Caki2 (cell line): ENCODE results near the gene SNORC. TPM values are rescaled to one million over a fixed set of nuclear protein-coding genes. Genes with fewer than 3 reads are reported as not detected.

Experiments used
- DNase-seq: peaks from one replicate; pipeline ENCODE4 v3.0.0-alpha.2; 2015; ENCODE audit warnings: low read depth
- in situ Hi-C: cut with HindIII; loops from 2 replicates; pipeline ENCODE4 v1.10.0; 2016; ENCODE audit warnings: low sequenced_read_pairs, low pct_unique_long_range_greater_than_20kb, mixed read lengths
- total RNA-seq: library from RNA; depleted of rRNA; stranded (reverse); fragments of >200 nt; shearing (Covaris generic); gene quantifications from 2 replicates; pipeline ENCODE4 v1.2.3, GENCODE V29; 2014; ENCODE audit warnings: low replicate concordance

The SNORC gene
- total RNA-seq, 1 experiment from 2014 or later = 2.0 TPM

DNA sequence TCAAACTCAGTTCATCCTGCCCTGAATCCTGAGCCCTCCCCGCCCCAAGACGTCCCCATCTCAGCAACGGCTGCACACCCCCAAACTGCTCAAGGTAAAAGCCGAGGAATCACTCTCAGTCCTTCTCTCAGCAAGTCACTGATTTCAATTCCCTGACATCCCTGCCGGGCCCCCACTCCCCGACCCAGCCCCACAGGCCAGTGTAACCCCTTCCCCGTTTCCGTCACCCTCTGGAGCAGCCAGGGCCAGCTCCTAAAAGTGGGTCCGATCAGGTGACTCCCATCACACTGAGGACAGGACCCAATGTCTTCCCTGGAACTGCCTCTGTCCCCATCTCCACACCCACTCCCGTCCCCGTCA is 20.5 kb downstream of the SNORC start:
- no peak for DNase-seq
- in situ Hi-C loops = no loop called here

DNA sequence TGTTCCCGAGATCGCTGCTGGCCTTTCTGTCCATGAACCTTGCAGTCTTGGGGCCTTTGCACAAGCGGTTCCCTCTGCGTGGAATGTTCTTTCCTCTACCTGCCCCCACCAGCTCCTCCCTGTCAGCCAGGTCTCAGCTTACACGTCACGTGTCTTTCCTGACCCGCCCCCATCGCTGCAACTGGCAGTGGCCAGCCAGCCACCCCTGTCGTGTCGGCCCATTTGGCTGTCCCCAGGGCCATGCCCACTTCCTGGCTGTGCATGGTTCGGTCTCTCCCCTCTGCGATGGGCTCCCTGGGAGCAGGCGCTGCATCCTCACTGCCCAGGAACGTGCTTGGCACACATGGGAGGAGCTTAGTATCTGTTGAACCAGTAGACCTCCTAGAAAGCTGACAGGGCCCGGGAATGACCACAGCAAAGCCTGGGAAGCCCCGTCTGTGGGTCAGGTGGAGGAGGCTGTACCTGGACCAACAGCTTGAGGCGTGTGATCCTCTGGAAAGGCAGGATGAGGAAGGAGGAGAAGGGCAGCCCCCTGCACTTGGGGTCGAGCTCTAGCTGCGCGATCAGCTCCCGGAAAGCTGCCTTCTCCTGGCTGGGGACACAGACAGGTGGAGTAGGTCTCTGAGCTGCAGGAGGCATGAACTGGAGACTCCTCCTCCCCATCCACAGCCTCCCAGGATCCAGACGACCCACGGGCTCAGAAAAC is 21.0 kb downstream of the SNORC start:
- in situ Hi-C loops = no loop called here
- DNase-seq = peak; percentile 97

GRCh38 chr2:232891621-232892071 is 21.6 kb downstream of the SNORC start:
- DNase-seq = no peak
- in situ Hi-C loops = no loop called here

DNA sequence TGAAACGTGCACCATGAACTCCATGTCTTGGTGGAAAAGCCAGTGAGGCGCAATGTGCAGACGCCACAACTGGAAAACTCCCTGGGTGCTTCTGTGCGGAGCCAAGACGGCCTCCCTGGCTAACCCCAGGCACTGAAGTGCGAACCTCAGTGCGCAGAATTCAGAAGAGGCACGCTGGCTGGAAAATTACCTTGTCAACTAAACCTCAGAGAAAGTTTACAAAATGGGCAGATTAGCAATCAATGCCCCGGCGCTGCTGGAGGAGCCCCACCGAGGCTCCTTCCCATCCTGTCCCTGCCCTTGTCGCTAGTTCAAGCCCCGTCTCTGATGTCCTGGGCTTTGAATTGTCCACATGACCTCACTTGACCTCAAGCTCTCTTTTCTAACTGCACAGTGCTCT is 22.2 kb downstream of the SNORC start:
- in situ Hi-C loops = no loop called here

GRCh38 chr2:232892843-232893242 is 22.8 kb downstream of the SNORC start:
- in situ Hi-C loops = no loop called here
- DNase-seq = no peak

More for the DNA sequence above, 22.2 kb downstream of the SNORC start:
- no peak for DNase-seq

DNA sequence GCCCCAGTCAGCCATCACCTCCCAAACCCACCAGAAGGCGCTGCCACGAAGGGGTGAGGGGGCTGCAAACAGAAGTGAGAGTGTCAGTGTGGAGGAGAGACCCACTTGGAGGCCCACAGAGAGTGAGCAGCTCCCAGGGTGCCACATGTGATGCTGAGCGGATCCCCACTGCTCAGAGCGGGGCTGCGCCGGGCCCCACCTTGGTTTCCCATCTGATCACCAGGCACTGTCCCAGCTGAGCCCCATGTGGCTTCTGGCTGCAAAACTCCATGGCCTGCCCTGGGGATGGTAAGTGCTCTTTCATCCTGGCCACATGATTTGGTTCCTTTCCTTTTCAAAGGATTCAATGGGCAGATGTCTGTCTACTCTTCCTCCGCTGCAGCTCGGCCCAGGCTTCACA is 23.8 kb downstream of the SNORC start:
- in situ Hi-C loops = no loop called here
- no peak for DNase-seq

DNA sequence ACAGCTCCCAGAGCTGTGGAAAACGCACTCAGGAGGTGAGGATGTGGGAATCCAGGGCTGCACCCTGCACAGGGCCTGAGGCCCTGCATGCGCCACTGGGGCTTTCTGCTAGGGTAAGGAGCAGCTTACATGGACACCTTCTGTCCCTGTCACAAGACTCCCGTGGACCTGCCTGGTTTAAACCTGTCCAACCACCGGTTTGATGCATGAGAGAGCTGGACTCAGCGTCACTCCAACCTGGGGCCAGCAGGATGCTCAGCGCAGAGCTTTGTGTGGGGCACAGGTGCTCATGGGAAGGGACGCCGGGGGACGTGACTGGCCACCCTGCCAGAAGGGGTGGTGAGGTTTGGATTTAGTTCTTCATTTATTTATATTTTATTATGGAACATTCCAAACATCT is 24.2 kb downstream of the SNORC start:
- in situ Hi-C loops = no loop called here
- DNase-seq = no peak

DNA sequence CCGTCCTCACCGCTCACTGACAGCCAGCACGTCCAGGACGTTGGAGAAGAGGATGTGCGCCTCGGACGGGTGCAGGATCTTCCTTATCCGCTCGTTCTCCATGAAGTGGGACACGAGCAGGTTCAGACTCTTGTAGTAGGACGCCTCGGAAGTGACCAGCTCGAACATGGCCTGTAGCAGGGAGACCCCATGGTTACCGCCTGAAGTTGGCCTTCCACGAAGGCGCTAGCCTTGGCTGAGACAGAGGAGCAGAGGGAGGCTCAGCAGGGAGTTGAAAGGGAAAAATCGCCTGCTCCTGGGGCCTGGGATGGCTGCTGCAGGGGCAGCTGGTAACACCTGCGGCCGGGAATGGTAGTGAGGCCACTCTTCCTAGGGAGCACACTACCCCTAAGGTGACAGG is 24.7 kb downstream of the SNORC start:
- no peak for DNase-seq
- in situ Hi-C loops = no loop called here

DNA sequence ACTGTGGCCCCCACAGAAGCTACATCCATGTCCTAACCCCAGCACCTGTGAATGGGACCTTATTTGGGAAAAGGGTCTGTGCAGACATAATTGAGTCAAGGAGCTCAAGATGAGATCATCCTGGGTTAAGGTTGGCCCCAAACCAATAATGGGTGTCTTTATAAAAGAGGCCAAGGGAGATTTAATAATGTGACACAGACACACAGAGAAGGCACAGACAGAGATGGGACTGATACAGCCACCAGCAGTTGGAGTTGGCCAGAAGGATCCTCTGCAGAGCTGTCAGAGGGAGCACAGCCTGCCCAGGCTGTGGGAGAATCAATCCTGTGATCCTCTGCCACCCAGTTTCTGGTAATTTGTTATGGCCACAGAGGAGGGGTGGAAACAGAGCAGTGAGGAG is 26.0 kb downstream of the SNORC start:
- DNase-seq = no peak
- in situ Hi-C loops = no loop called here

- in situ Hi-C loops = no loop called here
- no peak for DNase-seq
Measured at GRCh38 chr2:232896720-232897597, 26.9 kb downstream of the SNORC start.

GRCh38 chr2:232897598-232898408 is 27.7 kb downstream of the SNORC start:
- no peak for DNase-seq
- in situ Hi-C loops = no loop called here

GRCh38 chr2:232898592-232899543 is 28.8 kb downstream of the SNORC start:
- no peak for DNase-seq
- in situ Hi-C loops = no loop called here

GRCh38 chr2:232900811-232901735 is 31.0 kb downstream of the SNORC start:
- in situ Hi-C loops = no loop called here
- DNase-seq = no peak

- peak; percentile 77 for DNase-seq
Measured at GRCh38 chr2:232901736-232902578, 31.9 kb downstream of the SNORC start.

DNA sequence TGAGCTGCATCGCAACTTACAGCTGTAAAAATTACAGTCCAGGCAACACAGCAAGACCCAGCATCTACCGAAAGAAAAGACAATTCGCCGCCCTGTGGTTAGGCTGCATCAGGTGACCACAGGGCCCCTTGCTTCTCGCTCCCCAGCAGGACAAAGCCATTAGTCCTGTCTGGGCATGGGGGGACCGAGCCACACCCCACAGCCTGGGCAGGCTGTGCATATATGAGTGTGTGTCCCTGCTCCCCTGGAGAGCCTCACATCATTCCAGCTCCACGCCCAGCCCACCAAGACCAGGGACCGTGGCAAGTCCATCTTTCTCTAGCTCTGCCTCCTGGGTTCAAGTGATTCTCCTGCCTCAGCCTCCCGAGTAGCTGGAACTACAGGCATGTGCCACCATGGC is 33.9 kb downstream of the SNORC start:
- in situ Hi-C loops = no loop called here
- DNase-seq = no peak

More at GRCh38 chr2:232901736-232902578, 31.9 kb downstream of the SNORC start:
- in situ Hi-C loops = no loop called here
